WTC11 (cell line): ENCODE measurements around the gene MED27. TPM values are rescaled to one million over a fixed set of nuclear protein-coding genes. Genes with fewer than 3 reads are reported as not detected.
A peak's percentile ranks its signal among the peaks of the same experiment; 100 is the strongest.

Experiments used
- ATAC-seq: fragments of 200-7000 bp; cut with Tn5 transposase; 2 replicates; pipeline ENCODE4 v1.10.0; 2021; ENCODE audit warnings: mild to moderate bottlenecking, moderate library complexity
- CTCF ChIA-PET: fragments of 300-600 bp; sonication (Branson Sonifier 250); formaldehyde crosslinking; loops from one replicate; lab custom pipeline; 2021; ENCODE audit warnings: antibody characterized with exemption; lab: Charles Lee
- POLR2A ChIA-PET: fragments of 350-600 bp; sonication (Branson Sonifier 250); formaldehyde crosslinking; loops from one replicate; lab custom pipeline; 2021; ENCODE audit warnings: antibody characterized with exemption; lab: Charles Lee
- DNase-seq: peaks from one replicate; pipeline ENCODE4 v3.0.0; 2021; ENCODE audit warnings: low spot score
- H3K27ac Mint-ChIP-seq: 2 replicates; pipeline ENCODE4 v1.8.0; 2021; ENCODE audit warnings: mixed read lengths
- H3K27me3 Mint-ChIP-seq: 2 replicates; pipeline ENCODE4 v1.8.0; 2021; ENCODE audit warnings: low read depth, mild to moderate bottlenecking, moderate library complexity, mixed read lengths
- H3K36me3 Mint-ChIP-seq: 2 replicates; pipeline ENCODE4 v1.8.0; 2021; ENCODE audit warnings: mixed read lengths
- H3K4me1 Mint-ChIP-seq: 2 replicates; pipeline ENCODE4 v1.8.0; 2022; ENCODE audit warnings: mixed read lengths
- H3K4me3 Mint-ChIP-seq: 2 replicates; pipeline ENCODE4 v1.8.0; 2021; ENCODE audit warnings: mild to moderate bottlenecking, moderate library complexity, mixed read lengths
- H3K9me3 Mint-ChIP-seq: 2 replicates; pipeline ENCODE4 v1.8.0; 2021; ENCODE audit warnings: mixed read lengths
- ATF1 ChIP-seq: sonication (generic); formaldehyde crosslinking; IDR thresholded peaks from 2 replicates; pipeline ENCODE4 v1.8.1; 2023; ENCODE audit warnings: mild to moderate bottlenecking, moderate library complexity, missing genetic modification reagents
- ATF2 ChIP-seq: sonication (generic); formaldehyde crosslinking; IDR thresholded peaks from 2 replicates; pipeline ENCODE4 v1.8.1; 2022; ENCODE audit warnings: low read depth, missing genetic modification reagents, borderline replicate concordance
- ATF3 ChIP-seq: sonication (generic); formaldehyde crosslinking; conservative IDR thresholded peaks from 2 replicates; pipeline ENCODE4 v1.8.1; 2022; ENCODE audit warnings: mild to moderate bottlenecking, missing genetic modification reagents
- CDX4 ChIP-seq: fragments of 250-450 bp; sonication (Bioruptor Pico); IDR thresholded peaks from 2 replicates; pipeline ENCODE4 v1.9.0; 2021; ENCODE audit warnings: moderate library complexity, mild to moderate bottlenecking, inconsistent platforms, borderline replicate concordance
- CTCF ChIP-seq: fragments of 200-600 bp; IDR thresholded peaks from 2 replicates; pipeline ENCODE4 v1.8.0; 2022; ENCODE audit warnings: antibody characterized with exemption
- E2F4 ChIP-seq: sonication (generic); formaldehyde crosslinking; IDR thresholded peaks from 2 replicates; pipeline ENCODE4 v1.8.1; 2022; ENCODE audit warnings: low read depth, mild to moderate bottlenecking, moderate library complexity, missing genetic modification reagents, borderline replicate concordance
- EMX1 ChIP-seq: fragments of 250-450 bp; sonication (Bioruptor Pico); IDR thresholded peaks from 2 replicates; pipeline ENCODE4 v1.8.0; 2021; ENCODE audit warnings: mild to moderate bottlenecking
- ETV6 ChIP-seq: sonication (generic); formaldehyde crosslinking; IDR thresholded peaks from 2 replicates; pipeline ENCODE4 v1.8.1; 2022; ENCODE audit warnings: mild to moderate bottlenecking, missing genetic modification reagents
- FOXP1 ChIP-seq: sonication (generic); formaldehyde crosslinking; IDR thresholded peaks from 2 replicates; pipeline ENCODE4 v1.8.0; 2022; ENCODE audit warnings: missing genetic modification reagents, mild to moderate bottlenecking, moderate library complexity, borderline replicate concordance
- GTF2I ChIP-seq: fragments of 250-450 bp; sonication (Bioruptor Pico); conservative IDR thresholded peaks from 2 replicates; pipeline ENCODE4 v1.4.0; 2021; ENCODE audit warnings: mild to moderate bottlenecking
- JUN ChIP-seq: sonication (generic); formaldehyde crosslinking; IDR thresholded peaks from 2 replicates; pipeline ENCODE4 v1.8.0; 2023; ENCODE audit warnings: mild to moderate bottlenecking, missing genetic modification reagents
- MXD4 ChIP-seq: fragments of 250-450 bp; sonication (Bioruptor Pico); IDR thresholded peaks from 2 replicates; pipeline ENCODE4 v1.8.0; 2021; ENCODE audit warnings: mild to moderate bottlenecking, moderate library complexity, borderline replicate concordance
- NFYB ChIP-seq: sonication (generic); formaldehyde crosslinking; conservative IDR thresholded peaks from 2 replicates; pipeline ENCODE4 v1.8.0; 2022; ENCODE audit warnings: low read depth, missing genetic modification reagents
- OVOL2 ChIP-seq: fragments of 250-450 bp; sonication (Bioruptor Pico); IDR thresholded peaks from 2 replicates; pipeline ENCODE4 v1.9.0; 2021; ENCODE audit warnings: mild to moderate bottlenecking, borderline replicate concordance
- PREB ChIP-seq: sonication (generic); formaldehyde crosslinking; IDR thresholded peaks from 2 replicates; pipeline ENCODE4 v1.8.1; 2022; ENCODE audit warnings: mild to moderate bottlenecking, missing genetic modification reagents, moderate library complexity, borderline replicate concordance
- PRRX2 ChIP-seq: fragments of 250-450 bp; sonication (Bioruptor Pico); IDR thresholded peaks from 2 replicates; pipeline ENCODE4 v1.8.0; 2021; ENCODE audit warnings: mild to moderate bottlenecking
- RELA ChIP-seq: sonication (generic); formaldehyde crosslinking; IDR thresholded peaks from 2 replicates; pipeline ENCODE4 v1.8.1; 2022; ENCODE audit warnings: missing genetic modification reagents, mild to moderate bottlenecking, borderline replicate concordance
- SMAD3 ChIP-seq: sonication (generic); formaldehyde crosslinking; IDR thresholded peaks from 2 replicates; pipeline ENCODE4 v1.8.0; 2022; ENCODE audit warnings: missing genetic modification reagents, mild to moderate bottlenecking, borderline replicate concordance
- SOX15 ChIP-seq: fragments of 250-450 bp; sonication (Bioruptor Pico); IDR thresholded peaks from 2 replicates; pipeline ENCODE4 v1.9.0; 2021; ENCODE audit warnings: mild to moderate bottlenecking
- TEAD4 ChIP-seq: sonication (generic); formaldehyde crosslinking; IDR thresholded peaks from 2 replicates; pipeline ENCODE4 v1.8.0; 2022; ENCODE audit warnings: mild to moderate bottlenecking, missing genetic modification reagents
- ZBTB21 ChIP-seq: sonication (generic); formaldehyde crosslinking; IDR thresholded peaks from 2 replicates; pipeline ENCODE4 v1.8.1; 2023; ENCODE audit warnings: mild to moderate bottlenecking, missing genetic modification reagents, borderline replicate concordance
- ZNF232 ChIP-seq: sonication (generic); formaldehyde crosslinking; IDR thresholded peaks from 2 replicates; pipeline ENCODE4 v1.8.0; 2022; ENCODE audit warnings: mild to moderate bottlenecking, missing genetic modification reagents
- ZNF416 ChIP-seq: fragments of 250-450 bp; sonication (Bioruptor Pico); IDR thresholded peaks from 2 replicates; pipeline ENCODE4 v1.9.0; 2021; ENCODE audit warnings: mild to moderate bottlenecking, inconsistent platforms
- ZNF512 ChIP-seq: sonication (generic); formaldehyde crosslinking; IDR thresholded peaks from 2 replicates; pipeline ENCODE4 v1.8.1; 2022; ENCODE audit warnings: missing genetic modification reagents, borderline replicate concordance
- total RNA-seq: library from RNA; stranded (reverse); gene quantifications from 3 replicates; pipeline ENCODE4 v1.2.3, GENCODE V29; 2021

The MED27 gene
- total RNA-seq, 1 experiment from 2014 or later, result 27.9 TPM

GRCh38 chr9:131942146-131942720 is 137.4 kb downstream of the MED27 start:
- Mint-ChIP-seq H3K27ac (peak overlapping the region; percentile 63; the same call in 1 of the 2 replicates), H3K9me3 (peaks cover 6% of the 10 kb centered on the region)
- TF ChIP-seq SMAD3 (CRISPR knock-in tag) (no peak), ZNF416 (CRISPR knock-in tag) (no peak), NFYB (CRISPR knock-in tag) (no peak), ZNF512 (no peak), EMX1 (CRISPR knock-in tag) (no peak), ATF1 (CRISPR knock-in tag) (no peak), PRRX2 (CRISPR knock-in tag) (no peak), GTF2I (CRISPR knock-in tag) (no peak), PREB (CRISPR knock-in tag) (no peak)
- TF ChIP-seq, all 79 proteins: peak for 0
- ATAC-seq (no peak; the same call in 1 of the 2 replicates), DNase-seq (no peak)
- Mint-ChIP-seq H3K27me3 (no peaks in the 10 kb centered on the region), H3K4me1 (peaks cover 30% of the 10 kb centered on the region), H3K4me3 (no peak overlapping the region; the same call in 1 of the 2 replicates), H3K36me3 (peaks cover 5% of the 10 kb centered on the region)
- CTCF ChIA-PET, result interaction anchor here (0.7 to 2.2 kb wide), 5 partner anchors 9 to 294 kb away, joined by 3 to 7 read pairs (median 4); no protein-coding TSS in a partner anchor
- POLR2A ChIA-PET, result no interaction called here

GRCh38 chr9:131937451-131937850 is 142.2 kb downstream of the MED27 start:
- TF ChIP-seq ZNF232 (CRISPR knock-in tag), result no peak
- no peak for TF ChIP-seq SOX15
- no peak for TF ChIP-seq CDX4
- TF ChIP-seq RELA (CRISPR knock-in tag), result no peak
- TF ChIP-seq ETV6 (CRISPR knock-in tag), result no peak
- no peak for TF ChIP-seq MXD4 (CRISPR knock-in tag)
- no peak for TF ChIP-seq ZBTB21 (CRISPR knock-in tag)
- no peak for TF ChIP-seq JUN
- no peak for TF ChIP-seq TEAD4 (CRISPR knock-in tag)
- no peak for TF ChIP-seq CTCF
- no peak for TF ChIP-seq ATF1 (CRISPR knock-in tag)
- TF ChIP-seq E2F4 (CRISPR knock-in tag), result no peak
- TF ChIP-seq FOXP1 (CRISPR knock-in tag), result no peak
- TF ChIP-seq EMX1 (CRISPR knock-in tag), result no peak
- TF ChIP-seq ATF3 (CRISPR knock-in tag), result no peak
- no peak for TF ChIP-seq OVOL2 (CRISPR knock-in tag)
- no peak for TF ChIP-seq ATF2 (CRISPR knock-in tag)
- no peak for TF ChIP-seq ZNF416 (CRISPR knock-in tag)
- Mint-ChIP-seq H3K9me3 (peaks cover 22% of the 10 kb centered on the region), H3K27ac (no peak overlapping the region), H3K27me3 (no peaks in the 10 kb centered on the region), H3K4me3 (no peak overlapping the region), H3K36me3 (peaks cover 5% of the 10 kb centered on the region), H3K4me1 (peaks cover 18% of the 10 kb centered on the region)
- CTCF ChIA-PET, result interaction anchor here (1.2 kb wide), 1 partner anchor 17 kb away, joined by 4 read pairs; no protein-coding TSS in a partner anchor
- ATAC-seq (no peak), DNase-seq (no peak)
- POLR2A ChIA-PET, result no interaction called here
